HG03575 (cell line): Measurements from ENCODE around the gene CACNG4.

Experiments
- ATAC-seq: cut with Tn5 transposase; IDR thresholded peaks from one replicate; pipeline ENCODE4 v1.9.1; 2021; ENCODE audit not compliant: unreplicated experiment, insufficient number of reproducible peaks, low FRiP score; ENCODE audit errors: extremely low read depth

The CACNG4 gene

GRCh38 chr17:66975614-66976378, 11.3 kb downstream of the CACNG4 start:
- no peak for ATAC-seq

GRCh38 chr17:66976379-66976663, 11.8 kb downstream of the CACNG4 start:
- no peak for ATAC-seq

GRCh38 chr17:66976781-66977201, 12.3 kb downstream of the CACNG4 start:
- no peak for ATAC-seq

GRCh38 chr17:66978514-66979061, 14.1 kb downstream of the CACNG4 start:
- no peak for ATAC-seq

GRCh38 chr17:66980896-66981295, 16.4 kb downstream of the CACNG4 start:
- ATAC-seq, result no peak

GRCh38 chr17:66981983-66982508, 17.5 kb downstream of the CACNG4 start:
- ATAC-seq, result no peak

- ATAC-seq, result no peak
These were observed 19.0 kb downstream of the CACNG4 start for GRCh38 chr17:66983414-66984021.

GRCh38 chr17:66984730-66985129, 20.2 kb downstream of the CACNG4 start:
- ATAC-seq, result no peak

- no peak for ATAC-seq
These were observed 21.1 kb downstream of the CACNG4 start for GRCh38 chr17:66985338-66986237.

GRCh38 chr17:66986659-66987058, 22.2 kb downstream of the CACNG4 start:
- ATAC-seq, result no peak

- ATAC-seq, result no peak
These were observed 22.6 kb downstream of the CACNG4 start for GRCh38 chr17:66987059-66987616.

GRCh38 chr17:66988069-66988798, 23.7 kb downstream of the CACNG4 start:
- no peak for ATAC-seq

GRCh38 chr17:66989076-66989475, 24.6 kb downstream of the CACNG4 start:
- no peak for ATAC-seq

- ATAC-seq, result no peak
These were observed 25.1 kb downstream of the CACNG4 start for GRCh38 chr17:66989579-66989978.

- ATAC-seq, result no peak
These were observed 25.5 kb downstream of the CACNG4 start for GRCh38 chr17:66990047-66990446.

GRCh38 chr17:66992911-66993442, 28.5 kb downstream of the CACNG4 start:
- no peak for ATAC-seq

- ATAC-seq, result no peak
These were observed 29.9 kb downstream of the CACNG4 start for GRCh38 chr17:66994361-66994760.

- no peak for ATAC-seq
These were observed 30.5 kb downstream of the CACNG4 start for GRCh38 chr17:66994930-66995535.
